Smooth muscle cell of bladder (primary cell): Measurements from ENCODE around the gene TMEM168. TPM values are rescaled to one million over a fixed set of nuclear protein-coding genes. Genes with fewer than 3 reads are reported as not detected.

Experiments used
- total RNA-seq: library from RNA; depleted of rRNA; stranded (reverse); fragments of >200 nt; gene quantifications from 2 replicates; pipeline ENCODE4 v1.2.3, GENCODE V29; 2014

The TMEM168 gene
- total RNA-seq, result 19.5 and 23.2 TPM in 2 replicates

GRCh38 chr7:112789817-112790585 lies at the start of gene TMEM168:
TMEM168 (minus strand) TSS chr7:112790393; CDS start chr7:112784825, 5,568 bp downstream.

